Small intestine (tissue), 7 donors: Measurements from ENCODE around the gene SLC22A15. TPM values are rescaled to one million over a fixed set of nuclear protein-coding genes. Genes with fewer than 3 reads are reported as not detected.
A peak's percentile ranks its signal among the peaks of the same experiment; 100 is the strongest.
"Not testable (repeated sequence)": the region's sequence is repeated elsewhere in the genome, so short reads cannot be mapped to it uniquely, and the experiment has no call there.

ENCODE experiments used
- DNase-seq, 2 donors: peaks; one replicate each; pipeline versions ENCODE4 v3.0.0 to v3.0.0-alpha.2; 2013
- FAIRE-seq: peaks from 2 replicates; lab custom pipeline; 2012; peaks lifted over from hg19 to GRCh38; lab: Jason Lieb, UNC
- H3K27ac ChIP-seq, 3 donors: one replicate each; pipeline ENCODE4 v1.5.1; 2013; ENCODE audit warnings: low read length in 2 of 3, mild to moderate bottlenecking in 2 of 3, control low read depth in 1 of 3, inconsistent platforms in 1 of 3, low read depth in 1 of 3, moderate library complexity in 1 of 3
- H3K27me3 ChIP-seq, 3 donors: one replicate each; pipeline ENCODE4 v1.6.1; 2013; ENCODE audit warnings: low read length in 3 of 3, inconsistent platforms in 1 of 3; ENCODE audit not compliant: control insufficient read depth in 3 of 3, insufficient read depth in 3 of 3
- H3K36me3 ChIP-seq, 3 donors: one replicate each; pipeline ENCODE4 v1.6.1; 2013; ENCODE audit warnings: low read length in 3 of 3, inconsistent platforms in 1 of 3, low read depth in 1 of 3, mild to moderate bottlenecking in 1 of 3, moderate library complexity in 1 of 3; ENCODE audit not compliant: control insufficient read depth in 3 of 3, insufficient read depth in 2 of 3
- H3K4me1 ChIP-seq, 3 donors: one replicate each; pipeline ENCODE4 v1.6.1; 2013; ENCODE audit warnings: low read length in 2 of 3, inconsistent platforms in 1 of 3, low read depth in 1 of 3, mild to moderate bottlenecking in 1 of 3, moderate library complexity in 1 of 3; ENCODE audit not compliant: control insufficient read depth in 3 of 3, insufficient read depth in 2 of 3
- H3K4me3 ChIP-seq, 3 donors: one replicate each; pipeline ENCODE4 v1.5.1; 2013; ENCODE audit warnings: low read length in 3 of 3, control low read depth in 1 of 3, inconsistent platforms in 1 of 3, low read depth in 1 of 3, mild to moderate bottlenecking in 1 of 3, moderate library complexity in 1 of 3
- H3K9me3 ChIP-seq, 2 donors: one replicate each; pipeline ENCODE4 v1.6.1; 2013; ENCODE audit warnings: low read depth in 1 of 2, low read length in 1 of 2; ENCODE audit not compliant: control insufficient read depth in 2 of 2, insufficient read depth in 1 of 2
- WGBS, 3 donors: extraction: QIAGEN DNeasy Blood & Tissue Kit; methylation state at CpG; one replicate each; pipeline ENCODE4 v1.1.7; 2013; 5-methylcytosine and 5-hydroxymethylcytosine counted together
- polyA plus RNA-seq, 4 donors: library from polyadenylated mRNA; stranded (reverse) in 3 of 4; unstranded in 1 of 4; fragments of 200-250 nt in 3 of 4; fragments of 120-200 nt in 1 of 4; gene quantifications; one replicate each; pipeline versions ENCODE4 v1.2.1 to v1.2.3, GENCODE V29; 2013
- donor health status: healthy with polysubstance abuse.
- donor health status: control.
- donor health status: control.
- donor health status: Bipolar disorder and iron deficiency.
- donor health status: healthy.

Gene SLC22A15
- polyA plus RNA-seq, 4 donors: 0.27 to 2.6 (median 0.88) TPM; not detected in 1

DNA sequence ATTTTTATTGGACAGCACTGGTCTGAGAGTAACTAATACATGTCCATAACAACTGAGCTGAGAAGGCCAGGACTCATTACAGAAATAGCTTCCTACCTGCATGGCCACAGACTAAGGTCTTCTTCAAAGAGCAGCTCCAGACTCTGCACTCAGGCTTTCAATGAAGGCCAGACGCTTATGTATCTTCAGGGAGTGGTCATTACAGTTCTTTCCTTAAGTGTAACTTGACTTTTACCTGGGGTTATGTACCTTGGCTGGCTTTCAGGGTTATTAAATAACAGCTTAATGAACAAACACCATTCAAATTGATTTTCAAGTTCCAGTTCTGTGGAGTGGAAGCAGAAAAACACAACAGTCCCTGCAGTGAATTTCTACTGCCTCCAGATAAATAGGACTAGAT, 23.8 kb upstream of the SLC22A15 start:
- WGBS, 3 donors: 0% methylated on average over 1 of the region's 1 CpG
- Histone ChIP-seq H3K36me3 (no peaks in the 10 kb centered on the region), H3K27ac (no peak overlapping the region), H3K27me3 (peaks cover 0 to 4% (median 1%) of the 10 kb centered on the region in 3 donors), H3K9me3 (no peaks in the 10 kb centered on the region), H3K4me1 (no peaks in the 10 kb centered on the region), H3K4me3 (no peak overlapping the region)
- FAIRE-seq (no peak), DNase-seq (peak; percentile 30 to 74)

DNA sequence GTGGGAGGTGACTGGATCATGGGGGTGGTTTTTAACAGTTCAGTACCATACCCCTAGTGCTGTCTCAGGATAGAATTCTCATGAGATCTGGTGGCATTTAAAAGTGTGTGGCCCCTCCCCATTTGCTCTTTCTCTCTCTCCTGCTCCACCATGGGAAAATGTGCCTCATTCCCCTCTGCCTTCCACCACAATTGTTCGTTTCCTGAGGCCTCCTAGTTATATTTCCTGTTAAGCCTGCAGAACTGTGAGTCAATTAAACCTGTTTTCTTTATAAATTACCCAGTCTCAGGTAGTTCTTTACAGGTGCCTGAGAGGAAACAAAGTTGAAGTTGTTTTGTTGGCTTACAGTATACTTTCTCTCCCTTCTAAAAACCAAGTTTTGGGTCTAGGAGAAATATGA, 23.1 kb upstream of the SLC22A15 start:
- DNase-seq: no peak
- no peak for FAIRE-seq
- Histone ChIP-seq H3K27ac (no peak overlapping the region), H3K4me3 (no peak overlapping the region), H3K27me3 (peaks cover 0 to 1% (median under 1%) of the 10 kb centered on the region in 3 donors), H3K9me3 (no peaks in the 10 kb centered on the region), H3K36me3 (no peaks in the 10 kb centered on the region), H3K4me1 (no peaks in the 10 kb centered on the region)
- 56 to 63% (median 59%) methylated on average over 1 of the region's 1 CpG for WGBS, 3 donors

DNA sequence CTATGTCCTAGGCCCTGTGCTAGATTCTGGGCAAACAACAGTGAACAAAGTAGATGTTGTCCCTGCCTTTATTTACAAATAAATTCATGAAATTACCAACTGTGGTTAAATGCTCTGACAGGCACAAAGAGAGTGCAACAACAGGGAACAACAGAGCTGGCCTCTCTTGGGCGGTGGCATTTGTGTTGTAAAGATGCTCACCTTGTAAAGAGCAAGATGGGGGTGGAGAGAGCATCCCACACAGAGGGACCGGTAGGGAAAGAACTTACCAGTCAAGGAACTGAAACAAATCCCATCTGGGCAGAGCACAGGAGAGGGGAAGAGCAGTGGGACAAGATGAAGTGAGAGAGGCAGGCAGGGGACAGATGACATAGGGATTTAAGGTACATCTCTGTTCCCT, 21.6 kb upstream of the SLC22A15 start:
- Histone ChIP-seq H3K27ac (no peak overlapping the region), H3K9me3 (no peaks in the 10 kb centered on the region), H3K36me3 (no peaks in the 10 kb centered on the region), H3K4me1 (no peaks in the 10 kb centered on the region), H3K27me3 (peaks cover 0 to 3% (median 0%) of the 10 kb centered on the region in 3 donors), H3K4me3 (no peak overlapping the region)
- WGBS, 3 donors: 71 to 86% (median 73%) methylated on average over 2 of the region's 2 CpGs
- FAIRE-seq: no peak
- no peak for DNase-seq

DNA sequence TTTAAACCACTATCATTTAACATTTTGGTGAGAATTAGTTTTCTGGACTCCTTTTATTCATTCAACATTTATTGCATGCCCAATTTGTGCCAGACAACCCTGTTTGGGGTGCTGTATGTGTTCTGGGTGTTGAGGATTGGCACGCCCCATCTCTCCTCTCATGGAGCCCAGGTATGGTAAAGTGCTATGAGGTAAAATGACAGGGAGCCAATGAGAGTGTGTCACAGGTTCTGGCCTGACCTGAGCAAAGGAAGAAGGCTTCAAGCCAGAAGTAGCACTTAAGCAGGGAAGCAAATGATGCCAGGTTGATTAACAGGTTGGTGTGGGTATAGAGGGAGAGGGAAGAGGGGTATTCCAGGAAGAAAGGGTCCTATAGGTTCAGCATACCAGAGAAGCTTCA, 21.1 kb upstream of the SLC22A15 start:
- 79 to 97% (median 95%) methylated on average over 1 of the region's 1 CpG for WGBS, 3 donors
- Histone ChIP-seq H3K27me3 (peaks cover 0 to 3% (median 0%) of the 10 kb centered on the region in 3 donors), H3K4me1 (no peaks in the 10 kb centered on the region), H3K9me3 (no peaks in the 10 kb centered on the region), H3K27ac (no peak overlapping the region), H3K4me3 (no peak overlapping the region), H3K36me3 (no peaks in the 10 kb centered on the region)
- FAIRE-seq (no peak), DNase-seq (no peak)

DNA sequence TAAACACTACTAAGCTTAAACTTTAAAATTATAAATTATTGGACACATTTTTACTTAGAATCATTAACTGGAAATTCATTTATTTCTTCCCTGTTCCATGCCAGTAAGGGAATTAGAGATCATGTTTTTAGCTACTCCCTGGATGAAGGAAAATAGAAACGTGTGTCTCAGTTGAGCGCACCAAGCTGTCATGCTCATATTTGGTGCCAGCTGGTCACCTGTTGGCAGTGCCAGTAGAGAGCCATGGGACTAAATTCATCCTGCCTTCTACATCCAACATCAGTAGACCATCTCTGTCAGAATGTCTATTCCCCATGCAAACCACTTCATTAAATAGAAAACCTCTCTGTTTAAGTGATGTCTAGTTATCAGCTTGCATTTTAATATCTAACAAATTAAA, 17.4 kb upstream of the SLC22A15 start:
- no peak for FAIRE-seq
- 76 to 86% (median 84%) methylated on average over 2 of the region's 2 CpGs for WGBS, 3 donors
- no peaks in the 10 kb centered on the region for H3K4me1 ChIP-seq
- DNase-seq: no peak
- no peak overlapping the region for H3K4me3 ChIP-seq
- peaks cover 0 to 2% (median 0%) of the 10 kb centered on the region in 3 donors for H3K27me3 ChIP-seq
- no peak overlapping the region for H3K27ac ChIP-seq
- H3K9me3 ChIP-seq: no peaks in the 10 kb centered on the region
- H3K36me3 ChIP-seq: no peaks in the 10 kb centered on the region

DNA sequence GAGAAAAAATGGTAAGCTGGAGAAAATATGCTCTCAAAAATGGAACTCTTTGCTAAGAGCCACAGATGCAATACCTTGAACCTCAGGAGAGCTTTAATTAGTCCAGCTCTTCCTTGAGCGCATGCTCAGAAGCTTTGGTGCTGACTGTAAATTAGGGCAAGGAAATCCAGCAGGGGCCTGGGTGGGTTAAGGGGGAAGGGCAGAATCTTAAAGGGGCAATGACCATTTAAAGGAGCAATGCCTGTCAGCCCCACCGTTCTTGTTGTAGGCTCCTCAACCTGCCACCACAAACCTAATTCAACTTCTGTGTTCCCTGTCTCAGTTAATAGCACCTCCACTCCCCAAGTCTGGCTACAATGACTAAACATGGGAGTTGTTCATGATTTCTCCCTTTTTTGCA, 6.8 kb upstream of the SLC22A15 start:
- H3K4me3 ChIP-seq: no peak overlapping the region
- H3K27ac ChIP-seq: no peak overlapping the region
- 27 to 55% (median 35%) methylated on average over 2 of the region's 2 CpGs for WGBS, 3 donors
- H3K27me3 ChIP-seq: no peaks in the 10 kb centered on the region
- no peaks in the 10 kb centered on the region for H3K36me3 ChIP-seq
- no peaks in the 10 kb centered on the region for H3K9me3 ChIP-seq
- H3K4me1 ChIP-seq: no peaks in the 10 kb centered on the region
- DNase-seq (peak in 1 of 2 donors; percentile 15), FAIRE-seq (no peak)

DNA sequence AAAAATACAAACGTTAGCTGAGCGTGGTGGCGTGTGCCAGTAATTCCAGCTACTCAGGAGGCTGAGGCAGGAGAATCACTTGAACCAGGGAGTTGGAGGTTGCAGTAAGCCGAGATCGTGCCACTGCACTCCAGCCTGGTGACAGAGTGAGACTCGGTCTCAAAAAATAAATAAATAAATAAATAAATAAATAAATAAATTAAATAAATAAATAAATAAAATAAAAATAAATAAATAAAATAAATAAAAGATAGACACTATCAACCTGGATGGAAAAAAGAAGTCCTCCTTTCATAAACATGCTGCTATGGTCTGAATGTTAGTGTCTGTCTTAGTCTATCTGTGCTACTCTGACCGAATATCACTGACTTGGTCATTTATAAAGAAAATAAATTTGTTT, 4.5 kb upstream of the SLC22A15 start:
- not testable (repeated sequence) for H3K4me3 ChIP-seq, H3K36me3 ChIP-seq, DNase-seq, H3K27me3 ChIP-seq, H3K9me3 ChIP-seq, H3K27ac ChIP-seq, FAIRE-seq, H3K4me1 ChIP-seq
- WGBS, 3 donors: 95 to 97% (median 95%) methylated on average over 7 of the region's 7 CpGs

DNA sequence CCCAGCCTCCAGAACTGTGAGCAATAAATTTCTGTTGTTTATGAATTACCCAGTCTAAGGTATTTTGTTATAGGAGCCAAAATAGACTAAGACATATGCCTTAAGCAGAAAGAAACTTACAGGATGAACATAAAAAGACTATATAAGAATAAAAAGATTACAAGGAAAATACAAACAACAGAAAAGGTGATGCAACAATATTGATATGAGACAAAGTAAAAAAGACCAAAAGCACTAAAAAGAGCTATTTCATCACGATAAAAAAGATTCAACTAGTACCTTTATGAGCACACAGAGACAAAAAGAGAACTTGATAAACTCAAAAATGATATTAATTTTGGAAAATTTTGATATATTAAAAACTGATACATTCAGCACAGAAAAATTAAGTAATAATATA, 3.2 kb upstream of the SLC22A15 start:
- H3K27me3 ChIP-seq: peaks cover 0 to 6% (median 0%) of the 10 kb centered on the region in 3 donors
- no peaks in the 10 kb centered on the region for H3K36me3 ChIP-seq
- WGBS, 3 donors: 69 to 92% (median 91%) methylated on average over 1 of the region's 1 CpG
- no peak overlapping the region for H3K27ac ChIP-seq
- FAIRE-seq (peak; percentile 23), DNase-seq (no peak)
- no peak overlapping the region for H3K4me3 ChIP-seq
- H3K4me1 ChIP-seq: no peaks in the 10 kb centered on the region
- no peaks in the 10 kb centered on the region for H3K9me3 ChIP-seq

DNA sequence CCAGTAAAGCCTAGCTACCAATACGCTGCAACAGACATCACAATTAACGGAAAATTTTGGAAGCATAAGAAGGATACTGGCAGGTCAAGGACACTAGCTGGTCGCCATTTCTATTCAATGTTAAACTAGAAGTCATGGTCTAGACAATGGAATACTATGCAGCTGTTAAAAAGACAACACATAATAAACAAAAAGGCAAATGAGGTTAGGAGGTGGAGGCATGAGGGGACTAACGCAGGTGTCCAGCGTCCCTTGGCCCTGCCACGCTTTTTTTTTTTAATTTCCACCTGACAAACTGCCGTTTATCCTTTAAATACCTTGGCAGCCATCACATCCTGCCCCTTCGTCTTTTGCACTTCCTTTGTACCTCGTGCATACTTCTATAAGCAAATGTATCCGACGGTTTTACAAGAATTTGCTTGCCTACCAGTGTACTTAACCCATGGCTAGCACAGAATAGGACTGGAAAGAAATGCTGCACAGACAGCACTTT, 698 bp upstream of the SLC22A15 start:
- WGBS, 3 donors: 43 to 46% (median 44%) methylated on average over 11 of the region's 11 CpGs
- no peak for FAIRE-seq
- no peaks in the 10 kb centered on the region for H3K9me3 ChIP-seq
- peak overlapping the region in 2 of 3 donors; percentile 57 to 62 for H3K4me3 ChIP-seq
- H3K27me3 ChIP-seq: peaks cover 0 to 6% (median 0%) of the 10 kb centered on the region in 3 donors
- no peaks in the 10 kb centered on the region for H3K36me3 ChIP-seq
- no peak for DNase-seq
- peak overlapping the region in 2 of 3 donors; percentile 17 to 55 for H3K27ac ChIP-seq
- H3K4me1 ChIP-seq: no peaks in the 10 kb centered on the region
